ENCODE results near the gene KCNJ14.
"Not testable (repeated sequence)": the region's sequence is repeated elsewhere in the genome, so short reads cannot be mapped to it uniquely, and the experiment has no call there.

Gene KCNJ14

DNA sequence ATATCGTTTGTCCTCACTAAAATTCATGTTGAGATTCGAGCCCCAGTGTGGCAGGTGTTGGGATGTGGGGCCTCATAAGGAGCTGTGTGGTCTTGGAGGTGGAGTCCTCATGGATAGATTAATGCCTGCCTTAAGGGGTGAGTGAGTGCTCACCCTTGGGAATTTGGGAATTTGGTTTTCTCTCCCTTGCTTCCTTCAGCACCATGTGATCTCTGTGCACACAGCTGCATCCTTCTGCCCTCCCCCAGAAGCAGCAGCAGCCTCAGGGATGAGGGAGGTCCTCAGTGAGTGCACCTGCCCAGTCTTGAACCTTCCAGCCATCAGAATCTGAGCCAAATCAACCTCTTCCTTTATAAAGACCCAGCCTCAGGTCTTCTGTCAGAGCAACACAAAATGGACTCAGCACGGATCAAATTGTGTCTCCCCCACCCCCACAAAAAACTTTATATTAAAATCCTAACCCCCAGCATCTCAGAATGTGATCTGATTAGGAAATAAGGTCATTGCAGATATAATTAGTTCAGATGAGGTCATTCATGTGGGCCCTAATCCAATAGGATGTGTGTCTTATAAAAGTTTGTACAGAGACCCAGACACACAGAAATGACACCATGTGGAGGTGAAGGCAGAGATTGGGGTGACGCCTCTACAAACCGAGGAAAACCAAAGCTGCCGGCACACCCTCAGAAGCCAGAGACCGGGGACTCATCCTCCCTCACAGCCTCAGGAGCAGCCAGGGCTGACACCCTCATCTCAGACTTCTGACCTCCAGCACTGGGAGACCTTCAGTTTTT lies 26.7 kb downstream of the KCNJ14 start:
- Histone ChIP-seq H3K27ac (ENCODE audit: low read length) (no peak overlapping the region), H3K4me1 (ENCODE audit: low read length) (no peaks in the 10 kb centered on the region), H3K79me2 (ENCODE audit: low read length) (no peaks in the 10 kb centered on the region), H3K4me3 (ENCODE audit: low read length) (no peak overlapping the region), H4K20me1 (ENCODE audit: insufficient read depth, low read length) (no peaks in the 10 kb centered on the region), H3K9me3 (ENCODE audit: insufficient read depth, low read length) (no peaks in the 10 kb centered on the region), H3K4me2 (ENCODE audit: low read length) (no peak overlapping the region), H3K36me3 (replicated peaks; ENCODE audit: low read depth, low read length) (peaks cover 7% of the 10 kb centered on the region), H3K27me3 (ENCODE audit: low read depth, low read length) (no peaks in the 10 kb centered on the region), H3K9ac (ENCODE audit: low read length) (no peak overlapping the region), H2AFZ (ENCODE audit: low read depth, low read length) (no peak overlapping the region)
- TF ChIP-seq, protein P1, sequence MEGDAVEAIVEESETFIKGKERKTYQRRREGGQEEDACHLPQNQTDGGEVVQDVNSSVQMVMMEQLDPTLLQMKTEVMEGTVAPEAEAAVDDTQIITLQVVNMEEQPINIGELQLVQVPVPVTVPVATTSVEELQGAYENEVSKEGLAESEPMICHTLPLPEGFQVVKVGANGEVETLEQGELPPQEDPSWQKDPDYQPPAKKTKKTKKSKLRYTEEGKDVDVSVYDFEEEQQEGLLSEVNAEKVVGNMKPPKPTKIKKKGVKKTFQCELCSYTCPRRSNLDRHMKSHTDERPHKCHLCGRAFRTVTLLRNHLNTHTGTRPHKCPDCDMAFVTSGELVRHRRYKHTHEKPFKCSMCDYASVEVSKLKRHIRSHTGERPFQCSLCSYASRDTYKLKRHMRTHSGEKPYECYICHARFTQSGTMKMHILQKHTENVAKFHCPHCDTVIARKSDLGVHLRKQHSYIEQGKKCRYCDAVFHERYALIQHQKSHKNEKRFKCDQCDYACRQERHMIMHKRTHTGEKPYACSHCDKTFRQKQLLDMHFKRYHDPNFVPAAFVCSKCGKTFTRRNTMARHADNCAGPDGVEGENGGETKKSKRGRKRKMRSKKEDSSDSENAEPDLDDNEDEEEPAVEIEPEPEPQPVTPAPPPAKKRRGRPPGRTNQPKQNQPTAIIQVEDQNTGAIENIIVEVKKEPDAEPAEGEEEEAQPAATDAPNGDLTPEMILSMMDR (IDR thresholded peaks at IDR 0.05; ENCODE audit: low read depth, low read length): no peak
- TF ChIP-seq EZH2phosphoT487 (IDR thresholded peaks at IDR 0.05; ENCODE audit: low read depth): no peak

- H3K27ac ChIP-seq (ENCODE audit: low read length): no peak overlapping the region
- no peaks in the 10 kb centered on the region for H3K9me3 ChIP-seq (ENCODE audit: insufficient read depth, low read length)
- H3K27me3 ChIP-seq (ENCODE audit: low read depth, low read length): no peaks in the 10 kb centered on the region
- H4K20me1 ChIP-seq (ENCODE audit: insufficient read depth, low read length): no peaks in the 10 kb centered on the region
- no peak for TF ChIP-seq EZH2phosphoT487 (IDR thresholded peaks at IDR 0.05; ENCODE audit: low read depth)
- TF ChIP-seq, protein P1 (IDR thresholded peaks at IDR 0.05; ENCODE audit: low read depth, low read length): no peak
- H3K79me2 ChIP-seq (ENCODE audit: low read length): no peaks in the 10 kb centered on the region
- no peak overlapping the region for H3K4me3 ChIP-seq (ENCODE audit: low read length)
- no peaks in the 10 kb centered on the region for H3K4me1 ChIP-seq (ENCODE audit: low read length)
- H3K36me3 ChIP-seq (replicated peaks; ENCODE audit: low read depth, low read length): peaks cover 7% of the 10 kb centered on the region
- H3K9ac ChIP-seq (ENCODE audit: low read length): no peak overlapping the region
- no peak overlapping the region for H2AFZ ChIP-seq (ENCODE audit: low read depth, low read length)
- H3K4me2 ChIP-seq (ENCODE audit: low read length): no peak overlapping the region
Observed at GRCh38 chr19:48483301-48483700, 27.9 kb downstream of the KCNJ14 start.

DNA sequence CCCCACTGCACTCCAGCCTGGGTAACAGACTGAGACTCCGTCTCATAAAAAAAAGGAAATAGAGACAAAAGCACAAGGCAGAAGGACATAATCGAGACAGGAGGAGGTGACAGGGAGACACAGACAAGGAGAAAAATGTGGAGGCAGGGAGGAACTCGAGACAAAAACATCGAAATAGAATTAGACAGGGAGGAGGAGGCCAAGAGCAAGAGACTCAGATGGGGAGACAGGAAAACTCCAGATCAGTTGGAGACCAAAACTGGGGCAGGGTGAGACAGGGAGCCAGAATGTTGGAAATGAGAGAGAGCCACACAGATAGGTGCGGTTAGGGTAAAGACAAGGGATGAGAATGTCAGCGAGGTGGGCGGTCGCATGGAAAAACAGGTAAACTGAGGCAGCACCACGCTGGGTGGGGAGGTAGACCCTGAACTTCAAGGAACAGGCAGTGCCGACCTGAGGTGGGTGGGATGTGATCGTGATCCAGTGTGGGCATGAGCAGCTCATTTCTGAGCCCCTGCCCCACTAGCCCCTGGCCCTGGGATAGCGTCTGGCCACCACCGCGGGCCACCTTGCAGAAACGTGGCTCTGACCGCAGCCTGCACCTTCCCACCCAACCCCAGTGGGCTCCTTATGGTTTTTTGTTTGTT lies 29.0 kb downstream of the KCNJ14 start:
- peaks cover 3% of the 10 kb centered on the region for H3K36me3 ChIP-seq (replicated peaks; ENCODE audit: low read depth, low read length)
- H3K4me1 ChIP-seq (ENCODE audit: low read length): no peaks in the 10 kb centered on the region
- H3K79me2 ChIP-seq (ENCODE audit: low read length): no peaks in the 10 kb centered on the region
- no peaks in the 10 kb centered on the region for H4K20me1 ChIP-seq (ENCODE audit: insufficient read depth, low read length)
- H3K27me3 ChIP-seq (ENCODE audit: low read depth, low read length): no peaks in the 10 kb centered on the region
- TF ChIP-seq EZH2phosphoT487 (IDR thresholded peaks at IDR 0.05; ENCODE audit: low read depth): no peak
- H3K4me2 ChIP-seq (ENCODE audit: low read length): no peak overlapping the region
- no peak overlapping the region for H3K9ac ChIP-seq (ENCODE audit: low read length)
- H3K4me3 ChIP-seq (ENCODE audit: low read length): no peak overlapping the region
- H3K27ac ChIP-seq (ENCODE audit: low read length): no peak overlapping the region
- H3K9me3 ChIP-seq (ENCODE audit: insufficient read depth, low read length): no peaks in the 10 kb centered on the region
- H2AFZ ChIP-seq (ENCODE audit: low read depth, low read length): no peak overlapping the region

DNA sequence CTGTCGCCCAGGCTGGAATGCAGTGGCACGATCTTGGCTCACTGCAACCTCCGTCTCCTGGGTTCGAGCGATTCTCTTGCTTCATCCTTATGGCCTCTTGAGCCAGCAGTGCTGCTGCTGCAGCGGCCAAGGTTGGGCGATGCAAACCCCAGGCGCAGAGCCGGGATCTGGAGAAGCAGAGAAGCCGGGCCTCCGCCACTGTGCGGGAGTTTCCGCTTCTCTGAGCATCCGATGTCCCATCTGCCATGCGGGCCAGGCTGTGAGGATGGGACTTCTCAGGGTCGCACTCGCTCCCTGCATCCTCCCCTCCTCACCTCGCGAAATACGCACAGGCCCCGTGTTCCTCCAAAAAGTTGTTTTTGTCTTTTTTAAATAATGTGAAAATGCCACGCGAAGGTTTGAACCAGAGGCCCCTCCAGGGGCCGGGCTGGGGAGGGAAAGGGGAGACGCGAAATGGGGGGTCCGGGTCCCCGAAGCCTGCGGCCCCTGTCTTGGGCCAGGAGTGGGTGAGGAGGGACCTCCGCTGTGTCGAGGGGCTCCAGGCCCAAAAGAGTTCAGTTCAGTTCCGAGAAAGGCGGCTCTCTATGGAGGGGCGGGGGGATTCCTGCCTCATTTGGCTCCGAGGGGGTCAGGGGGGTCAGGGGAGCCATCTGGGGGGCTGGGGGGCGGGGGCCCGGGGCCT lies 29.7 kb downstream of the KCNJ14 start:
- H3K9me3 ChIP-seq (ENCODE audit: insufficient read depth, low read length): no peaks in the 10 kb centered on the region
- no peak for TF ChIP-seq EZH2phosphoT487 (IDR thresholded peaks at IDR 0.05; ENCODE audit: low read depth)
- TF ChIP-seq, protein P1 (IDR thresholded peaks at IDR 0.05; ENCODE audit: low read depth, low read length): no peak
- no peaks in the 10 kb centered on the region for H4K20me1 ChIP-seq (ENCODE audit: insufficient read depth, low read length)
- H2AFZ ChIP-seq (ENCODE audit: low read depth, low read length): no peak overlapping the region
- H3K36me3 ChIP-seq (replicated peaks; ENCODE audit: low read depth, low read length): peaks cover under 1% of the 10 kb centered on the region
- H3K9ac ChIP-seq (ENCODE audit: low read length): no peak overlapping the region
- H3K4me1 ChIP-seq (ENCODE audit: low read length): peaks cover 7% of the 10 kb centered on the region
- no peaks in the 10 kb centered on the region for H3K27me3 ChIP-seq (ENCODE audit: low read depth, low read length)
- no peak overlapping the region for H3K4me2 ChIP-seq (ENCODE audit: low read length)
- H3K79me2 ChIP-seq (ENCODE audit: low read length): no peaks in the 10 kb centered on the region
- no peak overlapping the region for H3K4me3 ChIP-seq (ENCODE audit: low read length)
- no peak overlapping the region for H3K27ac ChIP-seq (ENCODE audit: low read length)

DNA sequence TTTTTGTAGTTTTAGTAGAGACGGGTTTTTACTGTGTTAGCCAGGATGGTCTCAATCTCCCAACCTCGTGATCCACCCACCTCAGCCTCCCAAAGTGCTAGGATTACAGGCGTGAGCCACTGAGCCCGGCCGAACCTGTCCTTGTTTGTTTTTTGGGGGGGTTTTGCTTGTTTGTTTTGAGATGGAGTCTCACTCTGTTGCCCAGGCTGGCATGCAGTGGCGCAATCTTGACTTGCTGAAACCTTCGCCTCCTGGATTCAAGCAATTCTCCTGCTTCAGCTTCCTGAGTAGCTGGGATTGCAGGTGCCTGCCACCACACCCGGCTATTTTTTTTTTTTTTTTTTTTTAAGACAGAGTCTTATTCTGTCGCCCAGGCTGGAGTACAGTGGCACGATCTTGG lies 31.3 kb downstream of the KCNJ14 start:
- H3K4me1 ChIP-seq (ENCODE audit: low read length): peaks cover 21% of the 10 kb centered on the region
- H2AFZ ChIP-seq (ENCODE audit: low read depth, low read length); H4K20me1 ChIP-seq (ENCODE audit: insufficient read depth, low read length); H3K4me2 ChIP-seq (ENCODE audit: low read length); H3K9me3 ChIP-seq (ENCODE audit: insufficient read depth, low read length); H3K9ac ChIP-seq (ENCODE audit: low read length); H3K36me3 ChIP-seq (replicated peaks; ENCODE audit: low read depth, low read length); H3K27ac ChIP-seq (ENCODE audit: low read length); H3K79me2 ChIP-seq (ENCODE audit: low read length); H3K4me3 ChIP-seq (ENCODE audit: low read length); H3K27me3 ChIP-seq (ENCODE audit: low read depth, low read length): not testable (repeated sequence)

Measured in OCI-LY3 (cell line).